Activated effector memory CD4-positive, alpha-beta T cell treated with Interleukin-2 at 50 U/mL for 16 hours (primary cell): ENCODE data around the gene KCNV2.

Source experiments
- DNase-seq: peaks from one replicate; pipeline ENCODE4 v3.0.0-alpha.2; 2020

KCNV2 gene

GRCh38 chr9:2761424-2761823 is 44.1 kb downstream of the KCNV2 start:
- DNase-seq = no peak

DNA sequence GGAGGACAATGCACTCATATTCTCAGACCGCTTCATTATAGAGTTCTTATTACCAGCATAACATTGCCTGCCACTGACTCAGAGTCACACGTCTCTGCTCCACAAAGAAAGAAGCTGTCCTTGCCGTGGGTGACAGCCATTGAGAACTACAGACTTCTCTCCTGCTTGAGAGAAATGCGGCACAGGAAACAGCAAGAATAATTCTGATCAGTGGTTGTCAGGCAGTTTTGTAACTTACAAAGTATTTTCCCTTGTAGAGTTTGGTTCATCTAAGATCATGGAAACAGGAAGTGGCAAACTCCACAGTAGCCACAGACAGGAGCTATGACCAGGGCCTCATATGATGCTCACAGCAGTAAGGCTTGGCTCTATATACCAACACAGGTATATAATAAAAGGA is 47.0 kb downstream of the KCNV2 start:
- DNase-seq = no peak

GRCh38 chr9:2765250-2765880 is 48.1 kb downstream of the KCNV2 start:
- DNase-seq = no peak

- DNase-seq = no peak
These were observed 50.7 kb downstream of the KCNV2 start for GRCh38 chr9:2767800-2768677.

DNA sequence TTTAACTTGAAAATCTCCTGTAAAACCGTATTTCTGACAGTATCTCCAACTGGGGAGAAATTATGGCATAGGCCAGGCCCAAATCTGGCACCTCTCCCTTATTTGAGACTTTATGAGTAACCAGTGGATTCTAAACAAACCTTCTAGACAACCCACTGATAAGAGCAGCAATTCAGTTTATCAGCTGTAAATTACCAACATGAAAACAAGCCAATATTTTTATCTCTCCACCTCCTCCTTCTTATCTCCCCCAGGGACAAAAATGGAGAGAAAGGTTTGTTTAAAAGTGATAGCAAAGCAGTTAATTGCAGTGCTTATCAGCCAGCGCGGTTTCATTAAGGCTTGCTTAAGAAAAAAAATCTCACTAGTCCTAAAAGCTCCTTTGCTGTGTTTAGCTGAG is 53.8 kb downstream of the KCNV2 start:
- DNase-seq = no peak

DNA sequence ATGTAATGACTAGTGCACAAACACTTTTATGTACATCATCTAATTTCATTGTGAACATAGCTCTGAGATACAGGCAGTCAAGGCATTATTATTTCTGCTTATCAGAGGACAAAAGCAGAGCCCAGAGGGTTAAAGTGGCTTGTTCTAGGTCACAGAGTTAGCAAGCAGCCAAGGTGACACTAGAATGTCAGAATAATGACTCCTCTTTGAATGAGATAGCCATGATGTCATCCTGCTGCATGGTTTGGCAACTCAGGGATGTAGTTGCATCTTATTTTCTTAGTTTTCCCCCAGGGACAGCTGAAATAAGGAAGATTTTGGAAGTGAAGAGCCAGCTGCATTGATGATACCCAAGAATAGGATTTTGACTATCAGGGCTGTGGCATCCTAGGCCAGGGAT is 54.4 kb downstream of the KCNV2 start:
- no peak for DNase-seq

- DNase-seq = no peak
These were observed 60.1 kb downstream of the KCNV2 start for GRCh38 chr9:2777454-2777853.

DNA sequence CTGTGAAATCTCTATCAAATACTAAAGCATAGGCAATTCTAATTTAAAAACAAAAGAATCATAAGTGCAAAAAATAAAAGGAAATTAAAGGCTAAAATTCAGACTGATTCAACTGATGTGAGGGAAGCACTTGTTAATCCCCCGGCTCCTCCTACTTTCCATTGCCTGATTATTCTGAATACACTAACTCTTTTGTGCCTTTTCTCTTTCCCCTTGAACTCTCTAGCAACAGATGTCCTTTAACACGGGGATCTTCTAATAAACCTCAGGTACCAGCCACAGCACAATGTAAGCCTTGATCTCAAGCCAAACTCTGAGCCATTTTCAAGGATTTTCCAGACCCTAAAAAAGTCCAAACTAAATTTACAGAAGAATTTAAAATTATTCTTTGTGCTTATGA is 61.5 kb downstream of the KCNV2 start:
- DNase-seq = no peak
